HCT116 (cell line): ENCODE data around the gene LMO7. TPM values are rescaled to one million over a fixed set of nuclear protein-coding genes. Genes with fewer than 3 reads are reported as not detected.

Source experiments
- ATAC-seq: fragments of 200-7000 bp; cut with Tn5 transposase; 2 replicates; pipeline ENCODE4 v1.9.1; 2020; ENCODE audit warnings: mild to moderate bottlenecking, moderate library complexity
- BruUV-seq: library from RNA; stranded (reverse); fragments of 400-500 nt; replicated peaks from 2 replicates; lab custom pipeline; 2021; lab: Mats Ljungman, UMichigan
- CTCF ChIA-PET: fragments of 300-600 bp; sonication (Branson Sonifier 250); formaldehyde crosslinking; loops from one replicate; lab custom pipeline; 2021; ENCODE audit warnings: antibody characterized with exemption; lab: Charles Lee
- POLR2A ChIA-PET: fragments of 300-600, 350-600 bp; sonication (Branson Sonifier 250); formaldehyde crosslinking; loops from one replicate; lab custom pipeline; 2021; ENCODE audit warnings: antibody characterized with exemption; lab: Charles Lee
- RAD21 ChIA-PET, 2 experiments: fragments of 300-600 bp; sonication (Branson Sonifier 250); formaldehyde crosslinking; loops; one replicate each; lab custom pipeline; 2023; ENCODE audit warnings: low total read pairs in 2 of 2; ENCODE audit not compliant: uncharacterized antibody in 2 of 2, unreplicated experiment in 2 of 2, low non-redundant PET in 1 of 2; lab: Charles Lee
- DNase-seq: peaks from one replicate; pipeline ENCODE4 v3.0.0-alpha.2; 2010; ENCODE audit warnings: low read depth, low spot score
- H2AFZ ChIP-seq: fragments of 200-600 bp; shearing (Covaris generic), sonication (generic); 2 replicates; pipeline ENCODE4 v1.6.1; 2017; ENCODE audit warnings: low read depth, mixed run types, mixed read lengths, antibody characterized with exemption, low read length; ENCODE audit not compliant: poor library complexity, severe bottlenecking
- H3K27ac ChIP-seq: 2 replicates; pipeline ENCODE4 v1.5.1; 2012; ENCODE audit warnings: low read depth, low read length
- H3K27me3 ChIP-seq: fragments of 200-600 bp; sonication (generic); 2 replicates; pipeline ENCODE4 v1.6.1; 2016; ENCODE audit warnings: mixed run types, low read length, mixed read lengths; ENCODE audit not compliant: insufficient read depth
- H3K36me3 ChIP-seq, 2 experiments: fragments of 200-500 bp in 1 of 2; fragments of 200-600 bp in 1 of 2; sonication (Bioruptor generic) in 1 of 2; sonication (generic) in 1 of 2; 2 replicates each; pipeline versions ENCODE4 v1.5.1 to v1.6.1; 2014 to 2016; ENCODE audit warnings: low read length in 2 of 2, inconsistent platforms in 1 of 2, mixed read lengths in 1 of 2, mixed run types in 1 of 2; ENCODE audit not compliant: insufficient read depth in 2 of 2, control insufficient read depth in 1 of 2
- H3K4me1 ChIP-seq, 2 experiments: fragments of 200-600 bp in 1 of 2; sonication (generic) in 1 of 2; 2 replicates each; pipeline versions ENCODE4 v1.5.1 to v1.6.1; 2012 to 2017; ENCODE audit warnings: low read length in 2 of 2, inconsistent platforms in 1 of 2, mild to moderate bottlenecking in 1 of 2, mixed read lengths in 1 of 2, mixed run types in 1 of 2, moderate library complexity in 1 of 2; ENCODE audit not compliant: insufficient read depth in 2 of 2, control insufficient read depth in 1 of 2
- H3K4me2 ChIP-seq: fragments of 200-600 bp; sonication (generic); 2 replicates; pipeline ENCODE4 v1.6.1; 2017; ENCODE audit warnings: mixed run types, low read length, mixed read lengths
- H3K4me3 ChIP-seq, 2 experiments: fragments of 200-600 bp in 1 of 2; sonication (generic) in 1 of 2; replicated peaks in 1 of 2; 2 replicates each; pipeline ENCODE4 v1.5.1; 2011 to 2016; ENCODE audit warnings: low read length in 2 of 2, control low read depth in 1 of 2, low read depth in 1 of 2, mild to moderate bottlenecking in 1 of 2, mixed read lengths in 1 of 2, mixed run types in 1 of 2
- H3K79me2 ChIP-seq: fragments of 200-600 bp; sonication (generic); 2 replicates; pipeline ENCODE4 v1.6.1; 2017; ENCODE audit warnings: mild to moderate bottlenecking, mixed run types, low read length, moderate library complexity, mixed read lengths; ENCODE audit not compliant: insufficient read depth
- H3K9ac ChIP-seq: fragments of 200-600 bp; sonication (generic); 2 replicates; pipeline ENCODE4 v1.6.1; 2016; ENCODE audit warnings: low read length, mixed read lengths
- H3K9me2 ChIP-seq: fragments of 200-600 bp; sonication (generic), shearing (Covaris generic); 2 replicates; pipeline ENCODE4 v1.6.1; 2017; ENCODE audit warnings: mixed run types, mild to moderate bottlenecking, moderate library complexity; ENCODE audit not compliant: insufficient read depth
- H3K9me3 ChIP-seq, 2 experiments: fragments of 200-500 bp in 1 of 2; fragments of 200-600 bp in 1 of 2; sonication (Bioruptor generic) in 1 of 2; sonication (generic) in 1 of 2; 2 replicates each; pipeline ENCODE4 v1.6.1; 2014 to 2017; ENCODE audit warnings: low read length in 2 of 2, mixed read lengths in 2 of 2, inconsistent platforms in 1 of 2, low read depth in 1 of 2, mild to moderate bottlenecking in 1 of 2, mixed run types in 1 of 2, moderate library complexity in 1 of 2; ENCODE audit not compliant: control insufficient read depth in 1 of 2, insufficient read depth in 1 of 2
- H4K20me1 ChIP-seq: fragments of 200-600 bp; sonication (generic), shearing (Covaris generic); 2 replicates; pipeline ENCODE4 v1.6.1; 2017; ENCODE audit warnings: mixed run types, mild to moderate bottlenecking, moderate library complexity; ENCODE audit not compliant: insufficient read depth
- ATF3 ChIP-seq: IDR thresholded peaks from 2 replicates; pipeline ENCODE4 v1.6.1; 2012
- CEBPB ChIP-seq: IDR thresholded peaks from 2 replicates; pipeline ENCODE4 v1.6.1; 2012; ENCODE audit warnings: low read depth
- CTCF ChIP-seq, 3 experiments: fragments of 200-600 bp in 1 of 3; sonication (generic) in 1 of 3; IDR thresholded peaks in 2 of 3; conservative IDR thresholded peaks in 1 of 3; 2 replicates each; pipeline ENCODE4 v1.5.1; 2012 to 2017; ENCODE audit warnings: low read depth in 2 of 3, low read length in 2 of 3, antibody characterized with exemption in 1 of 3, borderline replicate concordance in 1 of 3, control low read depth in 1 of 3, mild to moderate bottlenecking in 1 of 3, mixed read lengths in 1 of 3, mixed run types in 1 of 3, moderate library complexity in 1 of 3; ENCODE audit not compliant: insufficient read depth in 1 of 3
- EGR1 ChIP-seq: IDR thresholded peaks from 2 replicates; pipeline ENCODE4 v1.6.1; 2012; ENCODE audit warnings: low read depth
- ELF1 ChIP-seq: IDR thresholded peaks from 2 replicates; pipeline ENCODE4 v1.6.1; 2012; ENCODE audit warnings: low read depth, borderline replicate concordance
- EZH2phosphoT487 ChIP-seq: fragments of 200-600 bp; IDR thresholded peaks from 2 replicates; pipeline ENCODE4 v1.6.1; 2018; ENCODE audit warnings: antibody characterized with exemption, borderline replicate concordance
- FOSL1 ChIP-seq: IDR thresholded peaks from 2 replicates; pipeline ENCODE4 v1.6.1; 2012; ENCODE audit warnings: low read depth
- JUND ChIP-seq: IDR thresholded peaks from 2 replicates; pipeline ENCODE4 v1.6.1; 2012
- POLR2A ChIP-seq: IDR thresholded peaks from 2 replicates; pipeline ENCODE4 v1.7.0; 2011; ENCODE audit warnings: borderline replicate concordance; ENCODE audit not compliant: insufficient read depth, insufficient read length; ENCODE audit errors: extremely low read depth
- POLR2AphosphoS5 ChIP-seq: IDR thresholded peaks from 2 replicates; pipeline ENCODE4 v1.6.1; 2011; ENCODE audit warnings: mild to moderate bottlenecking, low read depth, low read length, moderate library complexity
- RAD21 ChIP-seq: IDR thresholded peaks from 2 replicates; pipeline ENCODE4 v1.6.1; 2012; ENCODE audit warnings: low read depth, mild to moderate bottlenecking
- SIN3A ChIP-seq: IDR thresholded peaks from 2 replicates; pipeline ENCODE4 v1.6.1; 2012; ENCODE audit warnings: low read depth
- SP1 ChIP-seq: IDR thresholded peaks from 2 replicates; pipeline ENCODE4 v1.6.1; 2012; ENCODE audit warnings: low read depth
- SRF ChIP-seq: IDR thresholded peaks from 2 replicates; pipeline ENCODE4 v1.6.1; 2012; ENCODE audit warnings: low read depth
- TCF7L2 ChIP-seq: IDR thresholded peaks from 2 replicates; pipeline ENCODE4 v1.7.0; 2011; ENCODE audit warnings: borderline replicate concordance, inconsistent platforms; ENCODE audit not compliant: insufficient read depth, insufficient read length; ENCODE audit errors: extremely low read depth
- YY1 ChIP-seq: IDR thresholded peaks from 2 replicates; pipeline ENCODE4 v1.6.1; 2011; ENCODE audit warnings: low read length, low read depth, moderate library complexity, mild to moderate bottlenecking; ENCODE audit not compliant: insufficient replicate concordance; ENCODE audit errors: extremely low read depth
- ZFX ChIP-seq: fragments of 450-650 bp; IDR thresholded peaks from 2 replicates; pipeline ENCODE4 v1.6.1; 2017
- ZNF274 ChIP-seq: fragments of 200-500 bp; sonication (Bioruptor generic); IDR thresholded peaks from 2 replicates; pipeline ENCODE4 v1.6.1; 2014; ENCODE audit warnings: mild to moderate bottlenecking, low read depth, low read length, inconsistent platforms
- intact Hi-C: fragments of 100-400 bp; cut with micrococcal nuclease; formaldehyde crosslinking; loops from 2 replicates; pipeline ENCODE4 v1.10.0; 2022
- total RNA-seq: library from RNA; stranded (reverse); gene quantifications from one replicate; pipeline ENCODE4 v1.2.1, GENCODE V29; 2021; ENCODE audit not compliant: unreplicated experiment

LMO7 gene
- total RNA-seq, 1 experiment from 2014 or later, result 8.1 TPM

GRCh38 chr13:75645141-75645540 is 9.0 kb downstream of the LMO7 start:
- no peaks in the 10 kb centered on the region for H3K4me1 ChIP-seq
- no peak overlapping the region for H3K9ac ChIP-seq
- no peak overlapping the region for H3K4me3 ChIP-seq
- TF ChIP-seq ELF1 (no peak), SP1 (no peak), CEBPB (no peak), RAD21 (no peak), TCF7L2 (no peak), ZNF274 (no peak), JUND (no peak), ZFX (no peak), SIN3A (no peak), EGR1 (no peak), ATF3 (no peak), YY1 (no peak), POLR2AphosphoS5 (no peak), FOSL1 (no peak), POLR2A (no peak), SRF (no peak), EZH2phosphoT487 (no peak), CTCF (IDR thresholded peaks at IDR 0.05 in 2 of 3, conservative IDR thresholded peaks at IDR 0.05 in 1 of 3; ENCODE audit: borderline replicate concordance in 1 of 3, insufficient read depth in 1 of 3, low read depth in 2 of 3, low read length in 2 of 3) (no peak)
- CTCF ChIA-PET, result no interaction called here
- RAD21 ChIA-PET, result no interaction called here
- H3K4me2 ChIP-seq, result no peak overlapping the region
- ATAC-seq (no peak), DNase-seq (no peak)
- H3K36me3 ChIP-seq, result no peaks in the 10 kb centered on the region
- H2AFZ ChIP-seq, result no peak overlapping the region
- H3K79me2 ChIP-seq, result no peaks in the 10 kb centered on the region
- H3K9me3 ChIP-seq, result no peaks in the 10 kb centered on the region
- POLR2A ChIA-PET, result no interaction called here
- H3K27ac ChIP-seq, result no peak overlapping the region
- no peaks in the 10 kb centered on the region for H3K27me3 ChIP-seq
- no TSS peak for BruUV-seq
- no peaks in the 10 kb centered on the region for H4K20me1 ChIP-seq
- no peaks in the 10 kb centered on the region for H3K9me2 ChIP-seq
- intact Hi-C loops, result no loop called here
